Liver (tissue), 3 donors: ENCODE measurements around the gene RNF144B.

Source experiments
- TF ChIP-seq, protein P1 (sequence below): IDR thresholded peaks from 2 replicates; pipeline ENCODE4 v1.6.1; 2016; ENCODE audit warnings: antibody characterized with exemption
- TF ChIP-seq, protein P2 (sequence below): fragments of 150-350 bp; IDR thresholded peaks from 2 replicates; pipeline ENCODE4 v1.5.1; 2017; ENCODE audit warnings: improper control_type of control experiment, low read depth, low read length; ENCODE audit not compliant: missing input control
- donor health status: healthy.
- donor health status: healthy.

DNA sequence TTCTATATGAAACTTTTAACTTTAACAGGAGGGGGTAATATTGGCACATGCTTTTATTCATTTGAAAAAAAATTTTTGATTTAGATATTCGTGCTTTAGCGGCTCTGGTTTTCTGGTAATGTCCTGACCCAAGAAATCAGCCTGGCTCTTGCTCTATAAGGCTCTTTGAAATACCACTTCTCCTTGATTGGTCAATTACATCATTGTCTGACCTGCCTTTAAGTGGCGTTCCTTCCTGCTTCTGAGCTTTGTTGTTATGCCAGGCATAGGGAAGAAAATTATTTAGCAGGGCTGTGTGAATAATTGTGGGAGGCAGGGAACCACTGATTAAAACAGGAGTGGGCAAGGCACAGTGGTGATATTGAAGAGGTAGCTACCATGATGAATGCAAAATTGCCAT, 3.9 kb downstream of the RNF144B start:
- TF ChIP-seq, protein P1, sequence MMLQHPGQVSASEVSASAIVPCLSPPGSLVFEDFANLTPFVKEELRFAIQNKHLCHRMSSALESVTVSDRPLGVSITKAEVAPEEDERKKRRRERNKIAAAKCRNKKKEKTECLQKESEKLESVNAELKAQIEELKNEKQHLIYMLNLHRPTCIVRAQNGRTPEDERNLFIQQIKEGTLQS: no peak
- TF ChIP-seq, protein P2, sequence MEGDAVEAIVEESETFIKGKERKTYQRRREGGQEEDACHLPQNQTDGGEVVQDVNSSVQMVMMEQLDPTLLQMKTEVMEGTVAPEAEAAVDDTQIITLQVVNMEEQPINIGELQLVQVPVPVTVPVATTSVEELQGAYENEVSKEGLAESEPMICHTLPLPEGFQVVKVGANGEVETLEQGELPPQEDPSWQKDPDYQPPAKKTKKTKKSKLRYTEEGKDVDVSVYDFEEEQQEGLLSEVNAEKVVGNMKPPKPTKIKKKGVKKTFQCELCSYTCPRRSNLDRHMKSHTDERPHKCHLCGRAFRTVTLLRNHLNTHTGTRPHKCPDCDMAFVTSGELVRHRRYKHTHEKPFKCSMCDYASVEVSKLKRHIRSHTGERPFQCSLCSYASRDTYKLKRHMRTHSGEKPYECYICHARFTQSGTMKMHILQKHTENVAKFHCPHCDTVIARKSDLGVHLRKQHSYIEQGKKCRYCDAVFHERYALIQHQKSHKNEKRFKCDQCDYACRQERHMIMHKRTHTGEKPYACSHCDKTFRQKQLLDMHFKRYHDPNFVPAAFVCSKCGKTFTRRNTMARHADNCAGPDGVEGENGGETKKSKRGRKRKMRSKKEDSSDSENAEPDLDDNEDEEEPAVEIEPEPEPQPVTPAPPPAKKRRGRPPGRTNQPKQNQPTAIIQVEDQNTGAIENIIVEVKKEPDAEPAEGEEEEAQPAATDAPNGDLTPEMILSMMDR: no peak
